ENCODE results near the gene RAB44.

DNA sequence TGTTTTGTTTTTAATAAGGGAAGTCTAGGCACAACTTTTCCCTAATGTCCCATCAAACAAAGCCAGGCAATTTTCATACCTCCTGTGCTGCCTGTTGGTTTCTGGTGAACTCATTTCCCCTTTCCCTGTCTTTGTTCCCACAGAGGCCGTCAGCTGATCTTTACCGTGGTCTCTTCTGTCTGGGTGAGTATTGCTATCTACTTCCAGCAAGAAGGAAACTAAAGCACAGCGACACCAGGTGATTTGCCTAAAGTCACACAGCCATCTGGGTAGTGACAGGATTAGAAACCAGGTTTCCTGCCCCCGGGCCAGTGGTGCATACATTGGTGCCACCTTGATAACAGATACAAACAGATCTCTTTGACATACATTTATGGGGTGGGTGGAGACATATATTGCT lies 59.6 kb downstream of the RAB44 start:
- TF ChIP-seq CHD2 (IDR thresholded peaks at IDR 0.05; ENCODE audit: low read length, partially characterized antibody) = no peak
- TF ChIP-seq CTCF (IDR thresholded peaks at IDR 0.05) = no peak
- no peak for TF ChIP-seq TEAD4 (IDR thresholded peaks at IDR 0.05; ENCODE audit: borderline replicate concordance, insufficient read depth)
- TF ChIP-seq USF2 (IDR thresholded peaks at IDR 0.05; ENCODE audit: borderline replicate concordance, low read depth, low read length) = no peak
- no peak for TF ChIP-seq MAX (IDR thresholded peaks at IDR 0.05; ENCODE audit: low read depth)
- TF ChIP-seq FOXJ3 (CRISPR knock-in tag; IDR thresholded peaks at IDR 0.05) = no peak
- no peak for TF ChIP-seq USF1 (IDR thresholded peaks at IDR 0.05; ENCODE audit: borderline replicate concordance, low read depth)
- TF ChIP-seq GABPA (IDR thresholded peaks at IDR 0.05; ENCODE audit: low read depth) = no peak
- no peak for TF ChIP-seq REST (IDR thresholded peaks at IDR 0.05; ENCODE audit: low read depth, low read length)
- TF ChIP-seq FOXM1 (IDR thresholded peaks at IDR 0.05; ENCODE audit: low read depth) = no peak
- no peak for TF ChIP-seq RAD21 (IDR thresholded peaks at IDR 0.05; ENCODE audit: low read length)

All from SK-N-SH (cell line).